SJCRH30 (cell line): ENCODE measurements around the gene CPLX1. TPM values are rescaled to one million over a fixed set of nuclear protein-coding genes. Genes with fewer than 3 reads are reported as not detected.

Experiments
- DNase-seq, 2 experiments: peaks; one replicate each; pipeline ENCODE4 v3.0.0-alpha.2; 2015 to 2020
- H3K27ac ChIP-seq: fragments of 250-450 bp; sonication (Bioruptor Pico); 2 replicates; pipeline ENCODE4 v1.5.1; 2020; ENCODE audit warnings: mild to moderate bottlenecking, moderate library complexity
- H3K27me3 ChIP-seq: fragments of 250-450 bp; sonication (Bioruptor Pico); 2 replicates; pipeline ENCODE4 v1.5.1; 2020; ENCODE audit warnings: mild to moderate bottlenecking, moderate library complexity
- H3K36me3 ChIP-seq: fragments of 250-450 bp; sonication (Bioruptor Pico); 2 replicates; pipeline ENCODE4 v1.5.1; 2020; ENCODE audit warnings: mild to moderate bottlenecking, moderate library complexity
- H3K4me1 ChIP-seq: fragments of 250-450 bp; sonication (Bioruptor Pico); 2 replicates; pipeline ENCODE4 v1.5.1; 2020; ENCODE audit warnings: mild to moderate bottlenecking, moderate library complexity
- H3K4me3 ChIP-seq: fragments of 250-450 bp; sonication (Bioruptor Pico); 2 replicates; pipeline ENCODE4 v1.5.1; 2020; ENCODE audit warnings: mild to moderate bottlenecking, moderate library complexity
- H3K9me3 ChIP-seq: fragments of 250-450 bp; sonication (Bioruptor Pico); replicated peaks from 2 replicates; pipeline ENCODE4 v1.5.1; 2020; ENCODE audit warnings: mild to moderate bottlenecking, moderate library complexity
- total RNA-seq: library from RNA; depleted of rRNA; stranded (reverse); fragments of >200 nt; shearing (Covaris generic); gene quantifications from 2 replicates; pipeline ENCODE4 v1.2.3, GENCODE V29; 2014

CPLX1 gene
- total RNA-seq, 1 experiment from 2014 or later, result 0.59 TPM

DNA sequence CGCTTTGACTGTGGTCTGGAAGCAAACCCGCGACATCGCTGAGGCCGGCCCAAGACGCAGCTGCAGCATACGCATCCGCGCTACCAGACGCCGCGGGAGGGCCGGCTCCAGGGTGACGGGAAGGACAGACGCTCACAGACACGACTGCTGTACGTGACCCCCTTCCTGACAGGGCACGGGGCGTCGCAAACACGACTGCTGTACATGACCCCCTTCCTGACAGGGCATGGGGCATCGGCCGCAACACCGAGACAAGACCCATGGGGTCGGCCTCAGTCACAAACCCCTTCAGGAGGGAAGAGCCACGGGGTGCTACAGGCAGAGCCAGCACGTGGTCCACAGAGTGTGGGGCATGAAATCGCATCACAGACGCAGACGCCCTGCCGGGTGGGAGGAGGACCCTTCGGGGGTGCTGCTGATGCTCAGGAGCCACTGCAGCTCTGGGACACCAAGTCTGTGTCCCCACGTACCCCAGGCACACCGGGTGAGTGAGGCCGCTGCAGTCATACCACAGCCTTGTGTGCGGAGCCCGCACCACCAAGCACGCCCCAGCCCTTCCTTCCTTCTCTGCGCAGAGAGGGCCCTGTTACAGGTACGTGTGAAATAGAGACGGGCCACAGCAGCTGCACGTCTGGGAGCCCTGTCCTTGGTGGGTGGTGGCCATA, 38.7 kb upstream of the CPLX1 start:
- no peaks in the 10 kb centered on the region for H3K9me3 ChIP-seq

DNA sequence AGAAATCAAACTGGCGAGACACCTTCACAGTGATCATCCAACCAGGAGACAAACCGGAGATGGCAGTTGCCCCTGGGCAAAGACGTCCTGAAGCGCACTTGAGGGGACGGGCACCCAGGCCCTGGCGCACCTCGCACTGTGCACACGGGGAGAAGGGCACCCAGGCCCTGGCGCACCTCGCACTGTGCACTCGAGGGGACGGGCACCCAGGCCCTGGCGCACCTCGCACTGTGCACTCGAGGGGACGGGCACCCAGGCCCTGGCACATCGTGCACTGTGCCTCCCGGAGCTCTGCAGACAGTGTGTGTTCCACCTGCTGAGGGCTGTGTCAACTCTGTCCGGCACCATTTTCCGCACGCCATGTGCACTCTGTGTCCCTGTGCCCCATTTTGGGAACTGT, 34.6 kb upstream of the CPLX1 start:
- no peak for DNase-seq
- Histone ChIP-seq H3K4me3 (no peak overlapping the region), H3K27ac (no peak overlapping the region), H3K9me3 (peaks cover 6% of the 10 kb centered on the region), H3K27me3 (no peaks in the 10 kb centered on the region), H3K36me3 (peaks cover 73% of the 10 kb centered on the region), H3K4me1 (no peaks in the 10 kb centered on the region)

More for the DNA sequence above, 38.7 kb upstream of the CPLX1 start:
- no peaks in the 10 kb centered on the region for H3K4me1 ChIP-seq
- no peaks in the 10 kb centered on the region for H3K27me3 ChIP-seq
- H3K4me3 ChIP-seq, result no peak overlapping the region
- H3K36me3 ChIP-seq, result peaks cover 65% of the 10 kb centered on the region
- no peak overlapping the region for H3K27ac ChIP-seq
- DNase-seq, result no peak

GRCh38 chr4:859496-859895, 33.6 kb upstream of the CPLX1 start:
- peaks cover 75% of the 10 kb centered on the region for H3K36me3 ChIP-seq
- H3K4me1 ChIP-seq, result no peaks in the 10 kb centered on the region
- H3K4me3 ChIP-seq, result no peak overlapping the region
- peaks cover 9% of the 10 kb centered on the region for H3K9me3 ChIP-seq
- H3K27ac ChIP-seq, result no peak overlapping the region
- no peaks in the 10 kb centered on the region for H3K27me3 ChIP-seq
- no peak for DNase-seq

DNA sequence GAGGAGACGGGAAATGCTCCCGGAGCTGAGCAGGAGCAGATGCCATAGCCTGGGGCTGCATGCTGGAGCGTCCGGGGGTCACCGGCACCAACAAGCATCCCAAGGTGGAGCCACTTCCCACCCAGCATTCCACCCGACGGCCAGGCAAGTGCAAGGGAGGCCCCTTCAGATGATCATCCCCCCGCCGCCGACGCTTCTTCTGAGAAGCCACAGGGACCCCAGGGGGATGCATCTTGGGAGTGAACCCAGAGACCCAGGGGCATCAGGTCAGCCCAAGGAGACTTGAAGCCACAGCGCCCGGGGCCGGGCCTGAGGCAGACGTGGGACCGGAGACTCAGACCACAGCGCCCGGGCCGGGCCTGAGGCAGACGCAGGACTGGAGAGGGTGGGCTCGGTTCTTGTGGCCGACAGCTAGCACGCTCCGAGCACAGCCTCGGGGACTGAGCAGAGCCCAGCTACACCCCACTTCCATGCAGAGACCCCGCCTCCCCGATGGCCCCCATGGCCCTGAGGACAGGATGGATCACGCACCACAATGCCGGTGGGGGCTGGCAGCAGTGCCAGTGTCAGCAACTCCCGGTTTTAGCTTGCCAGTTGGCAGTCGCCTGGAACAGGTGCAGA, 33.0 kb upstream of the CPLX1 start:
- Histone ChIP-seq H3K36me3 (peaks cover 75% of the 10 kb centered on the region), H3K9me3 (peaks cover 9% of the 10 kb centered on the region), H3K27me3 (no peaks in the 10 kb centered on the region), H3K4me1 (no peaks in the 10 kb centered on the region), H3K4me3 (no peak overlapping the region), H3K27ac (no peak overlapping the region)
- DNase-seq, result no peak

DNA sequence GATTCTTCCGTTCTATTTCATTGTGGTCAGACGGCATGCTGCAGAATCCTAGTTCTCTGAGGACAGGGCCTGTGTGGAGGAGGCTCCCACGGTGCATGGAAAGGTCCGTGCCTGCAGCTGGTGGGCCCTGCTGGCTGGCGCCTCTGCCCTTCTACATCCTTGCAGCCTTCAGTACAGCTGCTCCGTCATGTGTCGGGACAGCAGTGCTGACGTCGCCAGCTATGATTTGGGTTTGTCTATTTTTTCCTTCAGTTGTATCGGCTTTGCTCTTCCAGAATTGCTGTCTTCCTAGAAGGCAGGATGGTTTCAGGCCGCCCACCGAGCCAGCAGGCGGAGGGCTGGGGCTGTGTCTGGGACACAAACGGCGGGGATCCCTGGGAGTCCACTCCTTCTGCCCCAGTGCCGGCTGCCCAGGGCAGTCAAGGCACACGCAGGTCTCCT, 32.1 kb upstream of the CPLX1 start:
- H3K4me1 ChIP-seq, result no peaks in the 10 kb centered on the region
- H3K27ac ChIP-seq, result no peak overlapping the region
- H3K36me3 ChIP-seq, result peaks cover 72% of the 10 kb centered on the region
- DNase-seq, result no peak
- no peak overlapping the region for H3K4me3 ChIP-seq
- no peaks in the 10 kb centered on the region for H3K27me3 ChIP-seq
- H3K9me3 ChIP-seq, result peaks cover 9% of the 10 kb centered on the region

GRCh38 chr4:857461-857860, 31.5 kb upstream of the CPLX1 start:
- peaks cover 9% of the 10 kb centered on the region for H3K9me3 ChIP-seq
- no peak for DNase-seq
- H3K4me1 ChIP-seq, result no peaks in the 10 kb centered on the region
- peaks cover 67% of the 10 kb centered on the region for H3K36me3 ChIP-seq
- no peak overlapping the region for H3K4me3 ChIP-seq
- H3K27ac ChIP-seq, result no peak overlapping the region
- no peaks in the 10 kb centered on the region for H3K27me3 ChIP-seq

DNA sequence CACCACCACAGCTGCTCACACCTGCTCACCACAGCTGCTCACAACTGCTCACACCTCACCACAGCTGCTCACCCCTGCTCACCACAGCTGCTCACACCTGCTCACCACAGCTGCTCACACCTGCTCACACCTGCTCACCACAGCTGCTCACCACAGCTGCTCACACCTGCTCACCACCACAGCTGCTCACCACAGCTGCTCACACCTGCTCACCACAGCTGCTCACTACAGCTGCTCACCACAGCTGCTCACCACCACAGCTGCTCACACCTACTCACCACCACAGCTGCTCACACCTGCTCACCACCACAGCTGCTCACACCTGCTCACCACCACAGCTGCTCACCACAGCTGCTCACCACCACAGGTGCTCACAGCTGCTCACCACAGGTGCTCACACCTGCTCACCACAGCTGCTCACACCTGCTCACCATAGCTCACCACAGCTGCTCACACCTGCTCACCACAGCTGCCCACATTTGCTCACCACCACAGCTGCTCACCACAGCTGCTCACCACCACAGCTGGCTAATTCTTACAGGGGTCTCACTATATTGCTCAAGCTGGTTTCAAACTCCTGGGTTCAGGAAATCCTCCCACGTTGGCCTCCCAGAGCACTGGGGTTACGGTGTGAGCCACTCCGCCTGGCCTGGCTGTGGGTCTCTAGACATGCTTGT, 30.4 kb upstream of the CPLX1 start:
- Histone ChIP-seq H3K36me3 (peaks cover 66% of the 10 kb centered on the region), H3K27ac (no peak overlapping the region), H3K27me3 (no peaks in the 10 kb centered on the region), H3K4me1 (no peaks in the 10 kb centered on the region), H3K4me3 (no peak overlapping the region), H3K9me3 (peaks cover 9% of the 10 kb centered on the region)
- DNase-seq, result peak; percentile 30 to 31

DNA sequence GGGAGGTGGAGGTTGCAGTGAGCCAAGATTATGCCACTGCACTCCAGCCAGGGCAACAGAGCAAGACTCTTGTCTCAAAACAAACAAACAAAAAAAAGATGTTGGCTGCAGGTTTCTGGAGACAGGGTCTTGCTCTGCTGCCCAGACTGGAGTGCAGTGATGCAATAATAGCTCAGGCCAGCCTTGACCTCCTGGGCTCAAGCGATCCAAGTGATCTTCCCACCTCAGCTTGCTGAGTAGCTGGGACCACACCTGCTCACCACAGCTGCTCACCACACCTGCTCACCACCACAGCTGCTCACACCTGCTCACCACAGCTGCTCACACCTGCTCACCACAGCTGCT, 29.9 kb upstream of the CPLX1 start:
- Histone ChIP-seq H3K9me3 (peaks cover 9% of the 10 kb centered on the region), H3K27me3 (no peaks in the 10 kb centered on the region), H3K4me1 (no peaks in the 10 kb centered on the region), H3K36me3 (peaks cover 66% of the 10 kb centered on the region), H3K4me3 (no peak overlapping the region), H3K27ac (no peak overlapping the region)
- DNase-seq, result no peak

- H3K27ac ChIP-seq, result no peak overlapping the region
- no peaks in the 10 kb centered on the region for H3K4me1 ChIP-seq
- H3K36me3 ChIP-seq, result peaks cover 67% of the 10 kb centered on the region
- DNase-seq, result no peak
- no peak overlapping the region for H3K4me3 ChIP-seq
- H3K27me3 ChIP-seq, result no peaks in the 10 kb centered on the region
- peaks cover 9% of the 10 kb centered on the region for H3K9me3 ChIP-seq
Observed at GRCh38 chr4:854356-854755, 28.4 kb upstream of the CPLX1 start.

DNA sequence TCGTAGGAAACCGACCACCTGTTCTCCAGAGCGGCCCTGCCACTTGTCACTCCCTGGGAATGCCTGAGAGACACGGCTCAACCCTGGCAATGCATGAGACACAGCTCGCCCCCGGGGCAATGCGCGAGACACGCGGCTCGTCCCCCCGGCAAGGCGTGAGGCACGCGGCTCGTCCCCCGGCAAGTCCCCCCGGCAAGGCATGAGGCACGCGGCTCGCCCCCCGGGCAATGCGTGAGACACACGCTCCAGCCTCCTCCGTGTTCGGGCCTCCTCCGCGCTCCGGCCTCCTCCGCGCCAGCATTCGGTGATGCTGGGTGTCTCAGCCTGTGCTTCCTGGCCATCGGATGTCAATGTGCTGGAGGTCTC, 27.5 kb upstream of the CPLX1 start:
- peaks cover 9% of the 10 kb centered on the region for H3K9me3 ChIP-seq
- H3K27me3 ChIP-seq, result no peaks in the 10 kb centered on the region
- no peak overlapping the region for H3K4me3 ChIP-seq
- H3K4me1 ChIP-seq, result no peaks in the 10 kb centered on the region
- DNase-seq, result no peak
- H3K36me3 ChIP-seq, result peaks cover 66% of the 10 kb centered on the region
- no peak overlapping the region for H3K27ac ChIP-seq

- Histone ChIP-seq H3K27me3 (no peaks in the 10 kb centered on the region), H3K36me3 (peaks cover 54% of the 10 kb centered on the region), H3K4me3 (no peak overlapping the region), H3K9me3 (peaks cover 5% of the 10 kb centered on the region), H3K27ac (no peak overlapping the region), H3K4me1 (no peaks in the 10 kb centered on the region)
- no peak for DNase-seq
Observed at GRCh38 chr4:851701-852430, 25.9 kb upstream of the CPLX1 start.

GRCh38 chr4:850323-850945, 24.5 kb upstream of the CPLX1 start:
- Histone ChIP-seq H3K27me3 (no peaks in the 10 kb centered on the region), H3K4me1 (no peaks in the 10 kb centered on the region), H3K4me3 (no peak overlapping the region), H3K27ac (no peak overlapping the region), H3K9me3 (peaks cover 1% of the 10 kb centered on the region; the same call in 1 of the 2 replicates), H3K36me3 (peaks cover 51% of the 10 kb centered on the region)
- DNase-seq, result no peak

- Histone ChIP-seq H3K4me1 (no peaks in the 10 kb centered on the region), H3K36me3 (peaks cover 44% of the 10 kb centered on the region)
Observed at GRCh38 chr4:849478-850175, 23.7 kb upstream of the CPLX1 start.

DNA sequence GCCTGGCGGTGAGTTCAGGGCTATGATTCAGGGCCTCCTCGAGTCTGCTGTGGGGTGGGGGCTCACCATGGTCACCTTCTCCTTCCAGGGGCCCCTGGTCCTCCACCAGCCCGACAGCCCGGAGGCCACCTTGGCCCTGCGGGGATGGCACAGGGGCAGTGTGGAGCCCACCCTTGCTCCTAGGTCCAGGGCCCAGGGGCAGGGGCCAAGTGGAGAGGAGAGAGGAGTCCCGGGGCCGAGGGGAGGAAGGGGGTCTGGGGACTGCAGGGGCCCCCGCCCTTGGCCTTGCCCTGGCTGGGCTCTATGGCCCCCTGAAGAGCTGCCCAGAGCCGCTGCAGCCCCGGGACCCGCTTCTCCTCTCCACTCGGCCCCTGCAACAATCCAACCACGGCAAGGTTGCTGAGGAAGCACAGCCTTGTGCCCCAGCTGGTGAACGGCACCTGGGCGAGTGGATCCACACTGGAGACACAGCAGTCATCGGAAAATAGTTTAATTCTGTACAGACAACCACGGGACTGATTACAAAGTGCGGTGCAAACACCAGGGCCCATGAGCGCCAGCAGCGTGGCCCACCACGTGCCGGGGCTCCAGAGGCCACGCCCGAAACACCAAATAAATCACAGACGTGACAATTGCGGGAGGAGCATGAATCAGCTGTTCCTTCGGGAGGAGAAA, 23.0 kb upstream of the CPLX1 start:
- no peak overlapping the region for H3K27ac ChIP-seq
- no peaks in the 10 kb centered on the region for H3K27me3 ChIP-seq
- H3K36me3 ChIP-seq, result peaks cover 37% of the 10 kb centered on the region
- no peaks in the 10 kb centered on the region for H3K9me3 ChIP-seq
- no peak for DNase-seq
- H3K4me3 ChIP-seq, result no peak overlapping the region
- H3K4me1 ChIP-seq, result no peaks in the 10 kb centered on the region

More at GRCh38 chr4:849478-850175, 23.7 kb upstream of the CPLX1 start:
- Histone ChIP-seq H3K4me3 (no peak overlapping the region), H3K27ac (no peak overlapping the region), H3K9me3 (no peaks in the 10 kb centered on the region), H3K27me3 (no peaks in the 10 kb centered on the region)
- no peak for DNase-seq
